PC-9 (cell line): Measurements from ENCODE around the gene COMMD1.

Experiments
- CTCF ChIP-seq: fragments of 200-600 bp; sonication (generic); conservative IDR thresholded peaks from 2 replicates; pipeline ENCODE4 v1.6.1; 2017; ENCODE audit warnings: mixed run types, antibody characterized with exemption, mild to moderate bottlenecking, moderate library complexity
- EZH2 ChIP-seq: fragments of 200-600 bp; sonication (generic); IDR thresholded peaks from 2 replicates; pipeline ENCODE4 v1.8.0; 2017; ENCODE audit warnings: antibody characterized with exemption, low read depth

GRCh38 chr2:62045017-62045543, 139.6 kb downstream of the COMMD1 start:
- TF ChIP-seq CTCF, result no peak
- TF ChIP-seq EZH2, result no peak
